Pancreas (tissue), 10 donors: ENCODE data around the gene CCDC54. TPM values are rescaled to one million over a fixed set of nuclear protein-coding genes. Genes with fewer than 3 reads are reported as not detected.

Source experiments
- ATAC-seq, 4 donors: fragments of 200-7000 bp; cut with Tn5 transposase; one replicate each; pipeline versions ENCODE4 v1.8.0 to v1.9.1; 2020; ENCODE audit warnings: mild to moderate bottlenecking in 4 of 4, moderate library complexity in 4 of 4
- DNase-seq, 6 donors: peaks; one replicate each; pipeline ENCODE4 v3.0.0-alpha.2; 2020
- FAIRE-seq: peaks from 2 replicates; lab custom pipeline; 2012; peaks lifted over from hg19 to GRCh38; lab: Jason Lieb, UNC
- H3K27ac ChIP-seq, 4 donors: fragments of 200-600 bp; sonication (generic); 1 replicate in 3 of 4; 2 replicates in 1 of 4; pipeline versions ENCODE4 v1.5.0 to v1.8.0; 2020
- H3K27me3 ChIP-seq, 4 donors: fragments of 200-600 bp; one replicate each; pipeline ENCODE4 v1.8.0; 2021
- H3K36me3 ChIP-seq, 3 donors: fragments of 200-600 bp; sonication (generic) in 1 of 3; one replicate each; pipeline versions ENCODE4 v1.5.0 to v1.8.0; 2020 to 2021
- H3K4me1 ChIP-seq, 3 donors: fragments of 200-600 bp; one replicate each; pipeline ENCODE4 v1.8.0; 2021
- H3K4me3 ChIP-seq, 4 donors: fragments of 200-600 bp; sonication (generic) in 2 of 4; one replicate each; pipeline versions ENCODE4 v1.5.0 to v1.8.0; 2020 to 2021
- H3K9me3 ChIP-seq, 4 donors: fragments of 200-600 bp; one replicate each; pipeline ENCODE4 v1.8.0; 2021
- CTCF ChIP-seq, 4 donors: fragments of 200-600 bp; sonication (generic) in 3 of 4; IDR thresholded peaks; one replicate each; pipeline versions ENCODE4 v1.5.0 to v1.8.0; 2021; ENCODE audit warnings: antibody characterized with exemption in 4 of 4
- WGBS, 2 donors: extraction: QIAGEN DNeasy Blood & Tissue Kit; methylation state at CpG; one replicate each; pipeline ENCODE4 v1.1.7; 2013; 5-methylcytosine and 5-hydroxymethylcytosine counted together
- intact Hi-C, 3 donors: fragments of 100-400 bp; cut with DNase I; formaldehyde crosslinking; loops; one replicate each; pipeline versions ENCODE4 v1.11.1 to v1.14.2; 2022
- polyA plus RNA-seq, 2 donors: library from polyadenylated mRNA; stranded (reverse); fragments of 200-250 nt; gene quantifications; one replicate each; pipeline ENCODE4 v1.2.3, GENCODE V29; 2013
- total RNA-seq, 6 donors: library from RNA; stranded (reverse); fragmentation: NEBNext Ultra II Directional in 4 of 6; extraction: Animal tissue kit (Norgen Biotek cat#: 25700) in 4 of 6; gene quantifications; one replicate each; pipeline versions ENCODE4 v1.2.1 to v1.2.4, GENCODE V29; 2021 to 2023
- donor health status: healthy with polysubstance abuse.
- donor health status: DM: no; HTN: no; CAD: no; lungs with moderate emphysema.
- donor health status: DM: no; HTN: no; CAD: no.
- donor health status: control.
- donor health status: control.
- donor health status: Bipolar disorder and iron deficiency.
- donor health status: DM: yes; HTN: yes; CAD: no.
- donor health status: DM: no; HTN: no; CAD: no.
- donor health status: DM: no; HTN: no; CAD: no.
- donor health status: DM: yes; HTN: yes; CAD: no.

Gene CCDC54
- total and polyA plus RNA-seq, 8 donors, result not detected

GRCh38 chr3:107408513-107408912 lies 31.3 kb downstream of the CCDC54 start:
- Histone ChIP-seq H3K4me3 (no peak overlapping the region), H3K36me3 (no peaks in the 10 kb centered on the region), H3K9me3 (no peaks in the 10 kb centered on the region), H3K27me3 (no peaks in the 10 kb centered on the region), H3K4me1 (no peaks in the 10 kb centered on the region), H3K27ac (no peak overlapping the region)
- DNase-seq (peak in 1 of 6 donors; percentile 50), ATAC-seq (no peak), FAIRE-seq (no peak)
- 94 to 100% methylated on average over 5 of the region's 5 CpGs for WGBS, 2 donors
- TF ChIP-seq CTCF (IDR thresholded peaks at IDR 0.05), result no peak
- intact Hi-C loops, result no loop called here

- ATAC-seq (no peak), DNase-seq (no peak), FAIRE-seq (no peak)
- no peaks in the 10 kb centered on the region for H3K27me3 ChIP-seq
- no peak overlapping the region for H3K27ac ChIP-seq
- TF ChIP-seq CTCF (IDR thresholded peaks at IDR 0.05), result no peak
- intact Hi-C loops, result no loop called here
- H3K36me3 ChIP-seq, result no peaks in the 10 kb centered on the region
- no peaks in the 10 kb centered on the region for H3K4me1 ChIP-seq
- no peak overlapping the region for H3K4me3 ChIP-seq
- no peaks in the 10 kb centered on the region for H3K9me3 ChIP-seq
- WGBS, 2 donors, result 81 to 84% methylated on average over 2 of the region's 2 CpGs
Measured at GRCh38 chr3:107409365-107409764, 32.1 kb downstream of the CCDC54 start.

GRCh38 chr3:107410606-107411005 lies 33.4 kb downstream of the CCDC54 start:
- Histone ChIP-seq H3K4me1 (no peaks in the 10 kb centered on the region), H3K4me3 (no peak overlapping the region), H3K27ac (no peak overlapping the region), H3K27me3 (no peaks in the 10 kb centered on the region), H3K9me3 (no peaks in the 10 kb centered on the region), H3K36me3 (no peaks in the 10 kb centered on the region)
- WGBS, 2 donors, result 80 to 89% methylated on average over 1 of the region's 1 CpG
- intact Hi-C loops, result loop anchor here in 2 of 3 donors (10.0 kb wide), 1 partner anchor 136 kb away; no protein-coding TSS in a partner anchor
- TF ChIP-seq CTCF (IDR thresholded peaks at IDR 0.05), result no peak
- DNase-seq, result no peak
- no peak for FAIRE-seq
- no peak for ATAC-seq

GRCh38 chr3:107411056-107411455 lies 33.8 kb downstream of the CCDC54 start:
- intact Hi-C loops, result loop anchor here in 2 of 3 donors (10.0 kb wide), 1 partner anchor 136 kb away; no protein-coding TSS in a partner anchor
- H3K4me1 ChIP-seq, result no peaks in the 10 kb centered on the region
- H3K4me3 ChIP-seq, result no peak overlapping the region
- TF ChIP-seq CTCF (IDR thresholded peaks at IDR 0.05), result no peak
- FAIRE-seq, result no peak
- no peaks in the 10 kb centered on the region for H3K36me3 ChIP-seq
- no peak for DNase-seq
- ATAC-seq, result no peak
- no peaks in the 10 kb centered on the region for H3K27me3 ChIP-seq
- no peaks in the 10 kb centered on the region for H3K9me3 ChIP-seq
- H3K27ac ChIP-seq, result no peak overlapping the region

GRCh38 chr3:107411779-107412178 lies 34.5 kb downstream of the CCDC54 start:
- DNase-seq (no peak), FAIRE-seq (no peak), ATAC-seq (no peak)
- Histone ChIP-seq H3K36me3 (no peaks in the 10 kb centered on the region), H3K4me3 (no peak overlapping the region), H3K27me3 (no peaks in the 10 kb centered on the region), H3K9me3 (no peaks in the 10 kb centered on the region), H3K27ac (no peak overlapping the region), H3K4me1 (no peaks in the 10 kb centered on the region)
- intact Hi-C loops, result loop anchor here in 2 of 3 donors (10.0 kb wide), 1 partner anchor 137 kb away; no protein-coding TSS in a partner anchor
- WGBS, 2 donors, result 36 to 53% methylated on average over 2 of the region's 2 CpGs
- TF ChIP-seq CTCF (IDR thresholded peaks at IDR 0.05), result no peak
